HS-27A (cell line): ENCODE results near the gene SART3.
A peak's percentile ranks its signal among the peaks of the same experiment; 100 is the strongest.

Experiments
- DNase-seq: peaks from one replicate; pipeline ENCODE4 v3.0.0-alpha.2; 2012; ENCODE audit warnings: low read depth, missing footprints

SART3 gene

GRCh38 chr12:108519558-108519957 is 41.4 kb downstream of the SART3 start:
- no peak for DNase-seq

- no peak for DNase-seq
These were observed 42.1 kb downstream of the SART3 start for GRCh38 chr12:108518716-108519496.

GRCh38 chr12:108518101-108518715 is 42.8 kb downstream of the SART3 start:
- no peak for DNase-seq

DNA sequence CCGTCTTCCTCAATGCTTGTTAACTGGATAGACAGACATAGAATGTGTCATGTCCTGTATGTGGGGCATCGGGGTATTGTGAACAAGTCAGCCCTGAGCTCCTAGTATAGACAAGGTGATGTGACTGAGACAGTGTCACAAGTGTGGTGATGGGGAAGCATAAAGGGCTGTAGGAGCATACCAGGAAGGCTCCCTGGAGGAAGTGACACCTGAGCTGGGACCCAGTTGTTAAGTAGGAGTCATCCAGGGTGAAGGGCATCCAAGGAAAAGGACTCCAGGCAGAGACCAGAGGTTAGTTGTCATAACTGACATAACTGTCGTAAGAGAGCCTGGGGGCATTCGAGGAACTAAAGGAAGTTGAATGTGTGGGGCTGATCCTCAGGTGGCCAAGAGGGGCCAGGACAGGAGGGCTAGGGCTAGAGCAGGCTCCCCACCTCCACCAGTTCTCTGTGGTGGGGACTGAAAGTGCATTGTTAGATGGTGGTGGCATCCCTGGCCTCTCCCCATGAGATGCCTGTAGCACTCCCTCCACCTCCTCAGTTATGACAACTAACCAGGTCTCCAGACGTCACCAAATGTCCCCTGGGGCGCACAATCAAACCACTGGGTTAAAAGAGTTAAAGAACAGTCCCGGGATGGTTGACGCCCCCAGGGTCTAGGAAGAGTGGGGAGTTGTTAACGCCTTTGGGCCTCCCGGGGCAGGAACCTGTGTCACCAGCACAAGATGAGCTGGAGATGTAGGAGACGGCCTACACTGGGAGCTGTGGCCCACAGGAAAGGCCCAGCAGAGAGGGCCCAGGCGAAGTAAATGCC is 43.5 kb downstream of the SART3 start:
- DNase-seq = no peak

- DNase-seq = no peak
These were observed 44.3 kb downstream of the SART3 start for GRCh38 chr12:108516511-108517275.

DNA sequence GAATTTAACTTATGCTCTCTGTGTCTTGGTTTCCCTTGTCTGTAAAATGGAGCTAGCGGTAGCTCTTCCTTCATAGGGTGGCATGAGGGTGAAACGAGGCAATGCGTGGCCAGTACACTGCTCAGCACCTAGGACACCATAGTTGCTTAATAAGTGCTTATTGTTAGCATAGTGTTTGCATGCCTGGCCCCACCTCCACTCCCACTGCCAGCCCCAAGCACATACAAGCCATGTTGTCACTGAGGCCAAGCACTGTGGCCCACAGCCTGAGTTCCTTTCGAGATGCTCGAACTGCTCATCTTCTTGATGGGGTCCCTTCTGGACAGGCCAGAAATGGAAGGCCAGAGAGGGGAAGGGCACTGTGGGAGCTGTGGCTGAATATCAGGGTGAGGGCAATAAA is 45.1 kb downstream of the SART3 start:
- DNase-seq = no peak

- peak; percentile 94 for DNase-seq
These were observed 45.8 kb downstream of the SART3 start, which contains the start of gene FICD for GRCh38 chr12:108514973-108515814. Gene FICD (plus strand): TSS chr12:108515277. CDS start chr12:108516973, 1,696 bp downstream.

DNA sequence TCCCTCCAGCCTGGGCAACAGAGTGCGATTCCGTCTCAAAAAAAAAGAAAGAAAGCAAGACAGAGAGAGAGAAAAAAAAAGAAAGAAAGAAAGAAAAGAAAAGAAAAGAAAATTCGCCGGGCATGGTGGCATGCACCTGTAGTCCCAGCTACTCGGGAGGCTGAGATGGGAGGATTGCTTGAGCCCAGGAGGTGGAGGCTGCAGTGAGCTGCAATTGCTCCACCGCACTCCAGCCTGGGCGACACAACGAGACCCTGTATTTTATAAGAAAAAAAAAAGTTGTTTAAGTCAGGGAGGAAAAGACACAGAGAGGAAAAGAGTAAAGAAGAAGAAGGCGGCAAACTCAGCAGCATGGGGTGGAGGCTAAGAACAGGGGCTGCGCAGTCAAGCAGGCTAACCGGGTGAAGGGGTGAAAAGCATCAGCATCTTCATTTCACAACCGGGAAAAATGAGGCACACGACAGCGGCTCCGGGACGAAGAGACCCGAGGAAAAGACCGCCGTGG is 46.5 kb downstream of the SART3 start:
- no peak for DNase-seq

GRCh38 chr12:108511633-108512540 is 49.1 kb downstream of the SART3 start:
- peak; percentile 31 for DNase-seq

DNA sequence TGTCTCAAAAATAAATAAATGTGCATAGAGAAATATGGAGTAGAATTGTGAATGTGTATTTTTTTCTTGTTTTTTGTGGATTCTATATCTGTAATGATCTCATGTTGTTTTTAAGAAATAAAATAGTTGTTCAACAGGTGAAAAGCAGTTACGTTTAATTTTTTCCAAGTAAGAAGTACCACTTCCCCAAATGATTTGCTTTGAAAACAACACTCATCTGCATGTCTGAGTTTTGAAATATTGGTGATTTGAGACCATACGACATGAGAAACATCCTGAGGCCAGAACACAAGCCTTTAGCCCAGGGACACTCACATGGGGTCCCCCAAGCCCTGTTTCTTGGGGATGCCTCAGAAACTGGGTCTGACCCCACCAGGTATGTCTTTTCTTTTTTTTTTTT is 50.1 kb downstream of the SART3 start:
- DNase-seq = no peak

GRCh38 chr12:108509806-108510205 is 51.2 kb downstream of the SART3 start:
- no peak for DNase-seq

- DNase-seq = no peak
These were observed 52.9 kb downstream of the SART3 start for GRCh38 chr12:108507971-108508642.

DNA sequence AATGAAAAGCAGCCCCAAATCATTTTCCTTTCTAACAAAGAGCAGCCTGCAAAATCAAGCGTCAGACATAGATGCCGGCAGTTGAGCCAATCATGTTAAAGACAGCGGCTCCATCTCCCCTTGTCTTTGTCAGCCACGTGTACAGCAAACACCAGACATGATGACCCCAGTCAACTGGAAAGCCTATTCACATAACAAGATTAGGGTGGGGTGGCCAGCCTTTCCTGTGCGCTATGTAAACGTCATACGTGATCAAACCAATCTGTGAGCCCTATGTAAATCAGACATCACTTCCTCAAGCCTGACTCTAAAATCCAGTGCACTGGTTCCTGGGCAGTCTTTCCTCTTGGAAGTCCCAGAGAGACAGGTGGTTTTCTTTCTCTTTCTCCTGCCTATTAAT is 55.8 kb downstream of the SART3 start:
- DNase-seq = no peak

DNA sequence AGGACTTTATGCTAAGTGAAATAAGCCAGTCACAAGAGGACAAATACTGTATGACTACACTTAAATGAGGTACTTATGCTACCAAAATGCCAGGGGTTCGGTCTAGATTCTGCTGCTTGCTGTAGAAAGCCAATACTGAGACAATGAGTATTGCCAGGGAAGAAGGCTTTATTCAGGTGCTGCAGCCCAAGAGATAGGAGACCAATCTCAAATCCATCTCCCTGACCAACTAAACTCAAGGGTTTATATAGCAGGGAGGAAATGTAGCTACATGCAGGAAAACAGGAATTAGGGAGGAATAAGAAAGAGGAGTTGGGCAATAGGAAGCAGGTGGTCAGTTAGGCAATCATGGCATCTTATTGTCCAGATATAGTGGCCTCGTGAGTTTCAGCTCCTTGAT is 58.1 kb downstream of the SART3 start:
- DNase-seq = no peak

- DNase-seq = no peak
These were observed 62.8 kb downstream of the SART3 start for GRCh38 chr12:108498136-108498535.

- DNase-seq = no peak
These were observed 65.0 kb downstream of the SART3 start for GRCh38 chr12:108495823-108496579.

GRCh38 chr12:108495054-108495453 is 65.9 kb downstream of the SART3 start:
- peak; percentile 39 for DNase-seq

DNA sequence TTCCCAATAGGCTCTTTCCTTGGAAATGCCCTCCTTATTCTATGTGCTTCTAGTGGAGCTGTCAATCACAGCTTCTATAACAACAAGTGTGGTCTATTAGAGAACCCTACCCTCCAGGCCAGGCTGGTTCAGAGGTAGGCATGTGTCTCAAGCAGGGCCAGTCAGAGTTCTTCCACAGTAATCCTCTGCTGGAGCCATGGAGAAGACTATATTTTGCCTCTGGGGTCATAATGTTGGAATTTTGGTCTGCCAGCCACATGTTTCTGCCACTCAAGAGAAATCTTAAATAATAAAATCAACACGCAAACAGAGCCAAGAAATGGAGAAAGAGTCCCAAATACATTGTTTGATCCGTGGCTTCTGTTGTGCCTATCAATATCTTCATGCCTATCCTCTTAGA is 69.7 kb downstream of the SART3 start:
- DNase-seq = no peak
